ENCODE results near the gene NTHL1. TPM values are rescaled to one million over a fixed set of nuclear protein-coding genes. Genes with fewer than 3 reads are reported as not detected.

NTHL1 gene
- total RNA-seq, 1 donor from 2014 or later, result 13.7 TPM

DNA sequence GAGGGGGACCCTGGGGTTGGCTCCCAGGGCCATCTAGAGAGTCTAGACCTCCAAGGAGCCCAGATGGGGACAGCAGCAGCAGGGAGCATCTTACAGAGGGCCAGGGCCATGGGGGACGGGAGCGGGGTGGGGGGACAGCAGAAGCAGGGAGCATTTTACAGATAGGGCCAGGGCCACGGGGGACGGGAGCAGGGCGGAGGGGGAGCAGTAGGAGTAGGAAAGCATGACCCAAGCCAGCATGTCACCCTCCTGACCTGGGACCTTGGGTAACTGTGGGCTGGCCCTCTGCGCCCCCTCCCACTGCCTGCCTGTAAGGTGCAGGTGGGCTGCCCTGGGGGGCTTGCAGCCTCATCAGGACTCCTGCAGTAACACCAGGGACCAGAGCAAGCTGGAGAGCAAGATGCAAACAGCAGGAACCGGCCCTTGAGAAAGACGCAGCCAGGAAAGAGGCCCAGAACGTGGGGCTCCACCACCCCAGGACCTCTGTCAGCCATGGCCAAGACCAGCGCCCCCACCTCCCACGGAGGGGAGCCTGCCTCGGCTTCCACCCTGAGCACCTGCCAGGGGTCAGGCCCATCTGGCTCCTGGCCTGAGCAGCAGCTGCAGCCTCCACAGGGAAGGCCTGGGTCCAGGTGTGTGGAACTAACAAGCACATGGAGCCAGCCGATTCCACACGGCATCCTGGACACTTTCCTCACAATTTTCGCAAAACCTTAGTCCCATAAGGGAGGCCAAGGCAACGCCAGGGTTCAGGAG is 40.4 kb downstream of the NTHL1 start:
- no peak overlapping the region for H3K27ac Mint-ChIP-seq (ENCODE audit: unreplicated experiment)
- Histone ChIP-seq H3K4me1 (ENCODE audit: insufficient read depth, low read length) (peaks cover 41% of the 10 kb centered on the region), H3K4me3 (ENCODE audit: insufficient read depth, low read depth, low read length) (peak overlapping the region; percentile 88), H3K36me3 (ENCODE audit: insufficient read depth, low read length) (no peaks in the 10 kb centered on the region), H3K27me3 (ENCODE audit: insufficient read depth, low read length) (no peaks in the 10 kb centered on the region), H2AFZ (ENCODE audit: low read depth, low read length) (no peak overlapping the region), H3K27ac (ENCODE audit: low read depth, low read length) (no peak overlapping the region), H3K9ac (ENCODE audit: low read length) (peak overlapping the region; percentile 94), H3K9me3 (ENCODE audit: insufficient read depth, low read depth, low read length) (no peaks in the 10 kb centered on the region), H3K79me2 (ENCODE audit: insufficient read depth, low read length) (peaks cover 82% of the 10 kb centered on the region), H3K4me2 (ENCODE audit: low read length) (peak overlapping the region; percentile 100), H4K20me1 (ENCODE audit: insufficient read depth, low read length) (peaks cover 67% of the 10 kb centered on the region)
- TF ChIP-seq, protein P1, sequence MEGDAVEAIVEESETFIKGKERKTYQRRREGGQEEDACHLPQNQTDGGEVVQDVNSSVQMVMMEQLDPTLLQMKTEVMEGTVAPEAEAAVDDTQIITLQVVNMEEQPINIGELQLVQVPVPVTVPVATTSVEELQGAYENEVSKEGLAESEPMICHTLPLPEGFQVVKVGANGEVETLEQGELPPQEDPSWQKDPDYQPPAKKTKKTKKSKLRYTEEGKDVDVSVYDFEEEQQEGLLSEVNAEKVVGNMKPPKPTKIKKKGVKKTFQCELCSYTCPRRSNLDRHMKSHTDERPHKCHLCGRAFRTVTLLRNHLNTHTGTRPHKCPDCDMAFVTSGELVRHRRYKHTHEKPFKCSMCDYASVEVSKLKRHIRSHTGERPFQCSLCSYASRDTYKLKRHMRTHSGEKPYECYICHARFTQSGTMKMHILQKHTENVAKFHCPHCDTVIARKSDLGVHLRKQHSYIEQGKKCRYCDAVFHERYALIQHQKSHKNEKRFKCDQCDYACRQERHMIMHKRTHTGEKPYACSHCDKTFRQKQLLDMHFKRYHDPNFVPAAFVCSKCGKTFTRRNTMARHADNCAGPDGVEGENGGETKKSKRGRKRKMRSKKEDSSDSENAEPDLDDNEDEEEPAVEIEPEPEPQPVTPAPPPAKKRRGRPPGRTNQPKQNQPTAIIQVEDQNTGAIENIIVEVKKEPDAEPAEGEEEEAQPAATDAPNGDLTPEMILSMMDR (IDR thresholded peaks at IDR 0.05; ENCODE audit: insufficient read depth, low read depth, low read length), result no peak
- TF ChIP-seq EZH2 (IDR thresholded peaks at IDR 0.05; ENCODE audit: insufficient read depth, low read length), result no peak
- FAIRE-seq (no peak), DNase-seq (ENCODE audit: low read depth) (no peak)
- peaks cover 2% of the 10 kb centered on the region for H3K36me3 Mint-ChIP-seq (ENCODE audit: low read depth, unreplicated experiment)
- peak overlapping the region; percentile 90 for H3K4me3 Mint-ChIP-seq (ENCODE audit: unreplicated experiment)
- H3K27me3 Mint-ChIP-seq (ENCODE audit: low read depth, unreplicated experiment), result no peaks in the 10 kb centered on the region
- H3K4me1 Mint-ChIP-seq (ENCODE audit: low read depth, unreplicated experiment), result peaks cover 18% of the 10 kb centered on the region
- H3K9me3 Mint-ChIP-seq (ENCODE audit: unreplicated experiment), result no peaks in the 10 kb centered on the region

DNA sequence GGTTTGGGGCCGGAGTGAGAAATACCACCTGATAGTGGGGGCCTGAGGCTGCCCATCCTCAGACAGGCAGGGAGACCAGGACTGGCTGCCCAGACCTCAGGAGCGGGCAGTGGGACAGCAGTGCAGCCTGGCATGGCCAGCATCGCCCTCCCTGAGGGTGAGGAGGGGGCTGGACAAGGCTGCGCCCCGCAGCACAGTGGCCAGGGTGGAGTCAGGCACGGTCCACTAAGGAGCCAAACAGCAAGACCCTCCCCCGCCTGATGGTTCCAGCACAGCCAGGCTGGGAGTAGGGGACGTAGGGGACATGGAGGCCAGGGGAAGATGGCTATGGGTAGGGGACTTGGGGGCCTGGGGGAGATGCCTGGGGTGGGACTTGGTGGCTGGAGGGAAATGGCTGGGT is 41.3 kb downstream of the NTHL1 start:
- DNase-seq (ENCODE audit: low read depth) (no peak), FAIRE-seq (no peak)
- peak overlapping the region; percentile 45 for H3K4me3 Mint-ChIP-seq (ENCODE audit: unreplicated experiment)
- Histone ChIP-seq H3K4me1 (ENCODE audit: insufficient read depth, low read length) (peaks cover 41% of the 10 kb centered on the region), H3K9me3 (ENCODE audit: insufficient read depth, low read depth, low read length) (no peaks in the 10 kb centered on the region), H3K4me2 (ENCODE audit: low read length) (peak overlapping the region; percentile 15), H3K9ac (ENCODE audit: low read length) (peak overlapping the region; percentile 10), H3K27me3 (ENCODE audit: insufficient read depth, low read length) (no peaks in the 10 kb centered on the region), H3K27ac (ENCODE audit: low read depth, low read length) (no peak overlapping the region), H3K36me3 (ENCODE audit: insufficient read depth, low read length) (peaks cover 2% of the 10 kb centered on the region), H3K4me3 (ENCODE audit: insufficient read depth, low read depth, low read length) (no peak overlapping the region), H4K20me1 (ENCODE audit: insufficient read depth, low read length) (peaks cover 72% of the 10 kb centered on the region), H3K79me2 (ENCODE audit: insufficient read depth, low read length) (peaks cover 91% of the 10 kb centered on the region), H2AFZ (ENCODE audit: low read depth, low read length) (no peak overlapping the region)
- no peak for TF ChIP-seq EZH2 (IDR thresholded peaks at IDR 0.05; ENCODE audit: insufficient read depth, low read length)
- TF ChIP-seq, protein P1 (IDR thresholded peaks at IDR 0.05; ENCODE audit: insufficient read depth, low read depth, low read length), result no peak
- H3K27me3 Mint-ChIP-seq (ENCODE audit: low read depth, unreplicated experiment), result no peaks in the 10 kb centered on the region
- no peaks in the 10 kb centered on the region for H3K9me3 Mint-ChIP-seq (ENCODE audit: unreplicated experiment)
- peaks cover 3% of the 10 kb centered on the region for H3K36me3 Mint-ChIP-seq (ENCODE audit: low read depth, unreplicated experiment)
- H3K4me1 Mint-ChIP-seq (ENCODE audit: low read depth, unreplicated experiment), result peaks cover 18% of the 10 kb centered on the region
- H3K27ac Mint-ChIP-seq (ENCODE audit: unreplicated experiment), result no peak overlapping the region

GRCh38 chr16:2005646-2006045 is 42.0 kb downstream of the NTHL1 start:
- no peak overlapping the region for H2AFZ ChIP-seq (ENCODE audit: low read depth, low read length)
- DNase-seq (ENCODE audit: low read depth) (no peak), FAIRE-seq (no peak)
- peaks cover 41% of the 10 kb centered on the region for H3K4me1 ChIP-seq (ENCODE audit: insufficient read depth, low read length)
- no peaks in the 10 kb centered on the region for H3K9me3 Mint-ChIP-seq (ENCODE audit: unreplicated experiment)
- TF ChIP-seq, protein P1 (IDR thresholded peaks at IDR 0.05; ENCODE audit: insufficient read depth, low read depth, low read length), result no peak
- TF ChIP-seq EZH2 (IDR thresholded peaks at IDR 0.05; ENCODE audit: insufficient read depth, low read length), result no peak
- no peaks in the 10 kb centered on the region for H3K9me3 ChIP-seq (ENCODE audit: insufficient read depth, low read depth, low read length)
- H3K4me3 Mint-ChIP-seq (ENCODE audit: unreplicated experiment), result no peak overlapping the region
- peaks cover 5% of the 10 kb centered on the region for H3K36me3 Mint-ChIP-seq (ENCODE audit: low read depth, unreplicated experiment)
- no peak overlapping the region for H3K27ac ChIP-seq (ENCODE audit: low read depth, low read length)
- no peak overlapping the region for H3K27ac Mint-ChIP-seq (ENCODE audit: unreplicated experiment)
- no peaks in the 10 kb centered on the region for H3K27me3 Mint-ChIP-seq (ENCODE audit: low read depth, unreplicated experiment)
- H4K20me1 ChIP-seq (ENCODE audit: insufficient read depth, low read length), result peaks cover 77% of the 10 kb centered on the region
- peak overlapping the region; percentile 15 for H3K4me2 ChIP-seq (ENCODE audit: low read length)
- H3K36me3 ChIP-seq (ENCODE audit: insufficient read depth, low read length), result peaks cover 2% of the 10 kb centered on the region
- H3K4me1 Mint-ChIP-seq (ENCODE audit: low read depth, unreplicated experiment), result peaks cover 18% of the 10 kb centered on the region
- peaks cover 94% of the 10 kb centered on the region for H3K79me2 ChIP-seq (ENCODE audit: insufficient read depth, low read length)
- H3K27me3 ChIP-seq (ENCODE audit: insufficient read depth, low read length), result no peaks in the 10 kb centered on the region
- H3K4me3 ChIP-seq (ENCODE audit: insufficient read depth, low read depth, low read length), result no peak overlapping the region
- H3K9ac ChIP-seq (ENCODE audit: low read length), result peak overlapping the region; percentile 10

Data from astrocyte (in vitro differentiated cells and primary cell).